HG03469 (cell line): ENCODE results near the gene TRMT44.
"Not testable (repeated sequence)": the region's sequence is repeated elsewhere in the genome, so short reads cannot be mapped to it uniquely, and the experiment has no call there.

Experiments used
- ATAC-seq: cut with Tn5 transposase; IDR thresholded peaks from one replicate; pipeline ENCODE4 v1.9.1; 2021; ENCODE audit warnings: mild to moderate bottlenecking, moderate library complexity, moderate number of reproducible peaks; ENCODE audit not compliant: unreplicated experiment

TRMT44 gene

GRCh38 chr4:8508740-8509139 lies 68.2 kb downstream of the TRMT44 start:
- ATAC-seq = no peak

GRCh38 chr4:8509311-8509950 lies 68.9 kb downstream of the TRMT44 start:
- ATAC-seq = no peak

- ATAC-seq = no peak
These were observed 69.6 kb downstream of the TRMT44 start for GRCh38 chr4:8510191-8510590.

DNA sequence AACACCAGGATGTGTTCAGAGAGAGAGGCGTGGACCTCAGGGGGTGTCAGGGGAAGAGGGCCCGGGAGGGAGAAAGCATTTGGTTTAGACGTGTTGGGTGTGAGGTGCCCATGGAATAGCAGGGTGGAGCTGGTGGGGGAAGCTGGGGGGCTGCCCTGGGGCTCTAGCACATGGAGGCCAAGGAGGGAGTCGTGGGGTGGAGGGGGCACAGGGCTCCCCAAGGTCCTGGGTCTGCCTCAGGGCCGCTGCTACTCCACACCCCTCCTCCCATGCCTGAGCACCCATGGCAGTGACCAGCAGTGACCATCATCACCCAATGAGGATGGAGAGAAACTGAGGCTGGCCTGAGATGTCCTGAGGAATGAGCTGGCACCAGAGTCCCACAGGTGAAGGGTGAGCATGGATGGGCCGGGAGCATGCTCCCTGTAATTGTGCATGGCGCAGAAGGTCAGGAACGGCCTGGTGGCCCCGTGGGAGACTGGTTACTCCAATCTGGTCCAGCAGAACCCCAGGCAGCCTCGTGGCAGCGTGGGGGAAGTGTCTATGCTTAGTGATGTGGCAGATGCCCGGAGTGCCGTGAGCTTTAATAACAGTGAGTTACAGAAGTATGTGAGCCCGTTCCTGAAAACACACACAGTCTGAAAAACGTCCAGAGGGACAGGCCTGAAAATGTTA lies 70.2 kb downstream of the TRMT44 start:
- no peak for ATAC-seq

GRCh38 chr4:8512510-8512909 lies 71.9 kb downstream of the TRMT44 start:
- ATAC-seq = no peak

DNA sequence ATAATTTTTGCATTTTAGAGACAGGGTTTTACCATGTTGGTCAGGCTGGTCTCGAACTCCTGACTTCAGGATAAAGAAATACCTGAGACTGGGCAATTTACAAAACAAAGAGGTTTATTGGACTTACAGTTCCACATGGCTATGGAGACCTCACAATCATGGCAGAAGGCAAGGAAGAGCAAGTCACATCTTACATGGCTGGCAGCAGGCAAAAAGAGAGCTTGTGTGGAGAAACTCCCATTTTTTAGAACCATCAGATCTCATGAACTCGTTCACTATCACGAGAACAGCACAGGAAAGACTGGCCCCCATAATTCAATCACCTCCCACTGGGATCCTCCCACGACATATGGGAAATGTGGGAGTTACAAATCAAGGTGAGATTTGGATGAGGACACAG lies 72.5 kb downstream of the TRMT44 start:
- ATAC-seq = not testable (repeated sequence)

GRCh38 chr4:8513931-8514330 lies 73.4 kb downstream of the TRMT44 start:
- ATAC-seq = no peak

DNA sequence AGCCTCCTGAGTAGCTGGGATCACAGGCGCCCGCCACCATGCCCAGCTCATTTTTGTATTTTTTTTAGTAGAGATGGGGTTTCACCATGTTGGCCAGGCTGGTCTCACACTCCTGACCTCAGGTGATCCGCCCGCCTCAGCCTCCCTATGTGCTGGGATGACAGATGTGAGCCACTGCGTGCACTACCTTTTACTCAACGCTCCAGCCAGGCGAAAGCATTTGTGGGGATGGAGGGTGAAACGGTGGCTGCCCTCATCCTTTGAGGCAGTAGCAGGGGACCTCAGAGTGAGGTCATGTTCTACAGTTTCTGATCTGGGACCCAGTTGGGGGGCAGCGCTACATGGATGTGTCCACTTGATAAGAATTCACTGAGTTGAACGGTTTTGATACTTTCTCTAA lies 73.8 kb downstream of the TRMT44 start:
- no peak for ATAC-seq

DNA sequence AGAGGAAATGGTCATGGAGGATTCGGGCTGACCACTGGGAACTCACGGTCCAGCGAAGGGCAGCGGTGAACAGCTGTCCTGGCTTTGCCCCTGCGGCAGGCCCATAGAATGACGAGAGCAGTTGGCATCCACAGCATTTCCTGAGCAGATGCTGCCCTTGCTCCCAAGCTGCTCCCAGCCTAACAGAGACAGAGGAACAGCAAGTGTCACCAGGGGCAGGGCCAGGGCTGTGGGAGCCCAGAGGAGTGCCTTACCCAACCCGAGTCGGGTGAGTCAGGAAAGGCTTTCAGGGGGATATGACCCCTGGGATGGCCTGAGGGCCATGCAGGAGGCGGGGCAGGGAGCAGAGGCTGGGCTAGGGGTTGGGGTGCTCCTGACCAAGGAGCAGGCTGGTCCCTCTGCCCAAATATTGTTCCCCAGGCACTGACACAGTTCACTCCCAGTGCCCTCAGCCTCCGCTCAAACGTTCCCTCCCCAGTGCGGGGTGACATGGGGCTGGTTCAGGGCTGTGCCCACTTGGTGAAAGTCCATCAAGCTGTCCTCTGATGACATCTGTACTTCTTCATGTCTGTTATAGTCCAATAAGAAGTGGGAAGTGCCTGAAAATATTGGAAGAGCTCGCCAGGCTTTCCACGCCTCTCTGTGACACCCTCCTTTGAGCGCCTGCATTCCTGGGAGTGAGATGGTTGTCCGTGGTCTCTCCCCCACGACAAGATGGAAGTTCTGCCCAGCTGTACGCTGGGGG lies 74.9 kb downstream of the TRMT44 start:
- no peak for ATAC-seq

GRCh38 chr4:8516061-8516573 lies 75.5 kb downstream of the TRMT44 start:
- no peak for ATAC-seq

DNA sequence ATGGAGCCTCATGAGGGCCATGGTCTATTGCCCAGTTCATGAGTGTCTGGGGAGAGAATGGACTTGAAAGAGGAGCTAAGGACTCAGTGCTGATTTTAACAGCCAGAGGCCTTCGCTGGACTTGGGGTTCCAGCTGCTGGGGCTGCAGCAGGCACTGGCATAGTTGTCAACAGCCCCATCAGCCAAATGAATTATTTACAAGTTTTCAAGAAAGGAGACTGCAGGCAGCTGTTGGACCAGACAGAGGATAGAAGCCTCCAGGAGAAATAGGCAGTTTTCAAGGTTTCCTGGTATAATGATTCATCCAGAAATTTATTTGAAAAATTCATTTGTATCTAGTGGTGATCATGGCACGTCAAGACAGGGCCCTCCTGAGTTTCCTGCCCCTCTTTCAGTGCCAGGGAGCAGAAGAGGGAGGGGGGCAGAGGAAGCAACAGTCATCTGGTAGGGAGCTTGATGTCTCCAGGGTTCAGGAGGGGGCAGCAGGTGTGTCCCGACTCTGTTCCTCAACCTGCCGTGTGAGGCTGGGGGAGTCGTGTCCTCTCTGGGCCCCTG lies 76.5 kb downstream of the TRMT44 start:
- ATAC-seq = no peak

DNA sequence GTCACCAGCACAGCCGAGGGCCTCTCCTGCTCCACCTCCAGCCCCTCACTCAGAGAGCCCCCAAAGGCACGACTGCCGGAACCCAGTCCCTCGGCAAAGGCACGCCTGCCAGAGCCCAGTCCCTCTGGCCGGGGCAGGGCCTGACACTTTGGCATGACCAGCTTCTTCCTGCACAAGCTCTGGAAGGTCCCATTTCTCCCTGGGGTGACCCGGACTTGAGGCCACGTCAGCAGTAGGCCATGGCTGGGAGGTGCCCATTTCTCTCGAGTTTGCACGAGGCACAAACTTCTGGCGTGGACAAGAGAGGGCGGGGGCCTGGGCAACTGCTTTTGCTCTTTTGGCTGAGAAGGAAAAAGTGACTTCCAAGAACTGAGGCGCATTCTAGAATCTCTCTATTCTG lies 77.4 kb downstream of the TRMT44 start:
- no peak for ATAC-seq

- no peak for ATAC-seq
These were observed 81.9 kb downstream of the TRMT44 start for GRCh38 chr4:8522160-8523120.

DNA sequence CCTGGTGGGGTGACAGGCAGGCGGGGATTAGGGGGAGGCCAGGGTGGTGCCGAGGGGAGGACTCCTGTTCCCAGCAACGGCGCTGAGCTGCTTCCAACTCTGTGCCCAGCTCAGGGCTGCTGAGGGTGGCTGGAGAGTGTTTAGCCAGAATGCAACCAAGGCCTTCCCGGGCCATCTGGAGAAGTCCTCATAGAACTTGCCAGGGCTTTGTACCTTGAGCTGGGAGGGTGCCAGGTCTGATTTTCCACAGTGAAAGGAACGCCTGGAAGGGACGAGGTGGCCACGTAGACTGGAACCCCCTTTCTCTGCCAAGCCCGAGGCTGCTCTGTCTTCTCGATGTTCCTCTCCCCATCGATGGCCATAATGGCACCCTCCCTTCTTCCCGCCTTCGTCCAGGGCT lies 82.6 kb downstream of the TRMT44 start:
- ATAC-seq = no peak

DNA sequence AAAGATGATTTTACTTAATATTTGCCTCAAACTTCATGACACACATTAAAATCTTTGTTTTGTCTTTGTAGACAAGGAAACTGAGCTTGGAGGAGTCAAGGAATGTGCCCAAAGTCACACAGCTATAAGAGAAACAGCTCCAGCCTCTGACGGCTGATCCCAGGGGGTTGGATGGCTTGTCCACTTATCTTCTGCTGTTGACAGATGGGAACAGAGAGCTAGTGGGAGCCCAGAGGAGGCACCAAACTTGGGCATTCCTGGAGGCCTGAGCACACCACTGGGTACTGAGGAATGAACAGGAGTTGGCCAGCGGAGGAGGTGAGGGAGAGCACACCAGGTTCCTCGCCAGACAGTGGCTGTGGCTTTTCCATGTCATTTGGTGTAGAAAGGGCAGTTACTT lies 83.2 kb downstream of the TRMT44 start:
- ATAC-seq = no peak

DNA sequence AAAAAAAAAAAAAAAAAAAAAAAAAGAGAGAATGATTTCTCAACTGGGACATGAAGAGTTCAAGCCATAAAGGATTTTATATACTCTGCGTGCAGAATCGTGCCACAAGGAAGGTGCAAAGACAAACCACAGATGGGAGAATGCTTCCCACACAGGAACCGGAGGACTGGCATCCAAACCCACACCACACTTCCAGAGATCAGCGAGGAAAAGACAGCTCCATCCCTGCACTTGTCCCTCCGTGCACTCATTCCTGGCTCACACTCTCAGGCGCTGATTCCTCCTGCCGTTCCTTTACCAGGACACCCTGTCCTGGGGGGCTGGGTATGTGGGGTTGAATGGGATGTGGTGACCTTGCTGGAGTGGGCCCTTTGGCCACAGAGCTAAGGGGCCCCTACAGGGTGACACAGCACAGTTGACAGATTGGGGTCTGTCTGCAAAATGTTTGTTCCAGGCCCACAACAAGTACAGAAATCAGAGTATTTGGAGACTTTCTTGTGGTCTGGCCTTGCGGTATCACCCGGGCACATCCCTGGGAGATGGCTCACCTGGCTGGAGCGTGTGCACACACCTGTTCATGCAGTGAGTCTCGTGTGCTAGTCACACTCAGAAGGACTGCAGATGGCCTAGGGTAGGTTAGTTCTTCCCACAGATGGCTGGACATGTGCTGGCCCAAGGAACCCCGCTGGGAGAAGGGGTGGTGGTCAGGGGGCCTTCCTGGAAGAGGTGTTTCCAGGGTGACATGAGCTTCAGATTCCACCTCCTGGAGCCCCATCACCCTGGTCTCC lies 84.2 kb downstream of the TRMT44 start:
- ATAC-seq = no peak

DNA sequence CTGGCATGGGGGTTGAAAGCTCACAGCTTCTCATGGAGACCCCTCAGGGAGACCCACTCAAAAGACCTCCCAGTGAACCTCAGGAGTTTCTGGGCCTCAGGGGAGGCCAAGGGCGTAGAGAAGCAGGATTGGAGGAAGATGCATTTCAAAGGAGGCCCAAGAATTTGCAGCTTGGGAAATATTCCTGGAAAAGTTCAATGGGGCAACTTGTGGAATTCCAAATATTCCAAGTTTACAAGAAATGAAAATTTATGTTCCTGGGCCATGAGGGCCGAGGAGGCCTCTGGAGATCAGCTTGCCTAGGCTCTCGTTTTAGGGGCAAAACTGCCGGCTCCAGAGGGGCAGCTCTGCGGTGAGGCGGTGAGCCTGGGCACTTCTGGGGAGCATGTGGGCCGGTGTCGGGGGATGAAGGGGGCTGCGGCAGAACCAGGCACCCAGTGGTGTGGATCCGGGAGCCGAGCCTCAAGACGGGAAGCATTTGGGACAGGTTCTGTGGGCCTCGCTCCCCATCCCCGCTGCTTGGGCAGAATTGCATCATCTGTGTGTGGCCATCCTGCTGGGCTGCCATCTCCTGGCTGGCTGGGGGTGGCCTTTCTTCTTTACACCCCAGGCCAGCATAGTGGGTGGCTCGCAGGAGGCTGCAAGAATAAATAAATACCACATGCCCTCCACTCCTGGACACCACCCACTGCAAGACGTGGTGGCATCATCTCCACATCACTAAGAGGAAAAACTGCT lies 85.0 kb downstream of the TRMT44 start:
- ATAC-seq = no peak
